ENCODE measurements around the gene LRPPRC. TPM values are rescaled to one million over a fixed set of nuclear protein-coding genes. Genes with fewer than 3 reads are reported as not detected.

The LRPPRC gene
- total and polyA plus RNA-seq, 9 of the 15 experiments (the other 6 are each of a cell fraction or from before 2014, with no cell fraction given) = 41.5 to 214 (median 138) TPM

DNA sequence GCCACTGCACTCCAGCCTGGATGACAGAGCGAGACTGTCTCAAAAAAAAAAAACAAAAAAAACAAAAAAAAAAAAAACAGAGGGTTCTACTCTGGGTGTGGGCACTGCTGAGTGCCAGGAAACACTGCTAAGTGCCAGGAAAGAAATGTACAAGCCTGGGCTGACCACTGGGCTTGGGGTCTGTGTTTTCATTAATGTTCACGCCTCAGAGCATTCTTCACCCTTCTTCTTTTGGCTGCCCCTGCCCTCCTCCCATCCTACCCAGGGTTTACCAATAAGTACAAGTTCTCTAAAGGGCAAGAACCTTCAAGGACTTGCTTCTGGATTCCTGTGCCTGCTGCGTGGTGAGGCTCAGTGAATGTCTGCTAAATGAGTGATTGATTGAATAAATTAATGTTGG lies 49.3 kb upstream of the LRPPRC start (continued):
- no peak for TF ChIP-seq DDX20 (tag; IDR thresholded peaks at IDR 0.05; ENCODE audit: low read depth)

DNA sequence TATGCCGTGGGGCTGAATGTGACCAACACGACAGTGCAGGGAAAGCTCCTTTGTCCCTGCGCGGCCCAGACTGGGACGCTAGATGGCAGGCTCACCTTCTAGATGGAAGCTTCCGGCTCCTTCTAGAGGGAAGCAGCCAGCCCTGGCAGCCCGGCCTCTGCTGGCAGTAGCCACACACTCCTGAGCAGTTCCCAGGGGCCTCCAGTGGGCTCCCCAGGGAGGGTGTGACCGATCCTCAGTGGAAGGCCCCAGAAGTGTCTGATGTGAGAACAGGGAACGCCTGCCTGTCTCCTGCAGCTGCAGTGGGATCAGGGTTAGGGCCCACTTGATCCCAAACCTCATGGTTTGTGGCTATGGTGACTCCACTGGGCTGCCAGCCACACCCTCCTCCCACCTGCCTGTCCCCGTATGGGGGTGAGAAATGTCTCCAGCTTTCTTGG lies 48.5 kb upstream of the LRPPRC start:
- H3K9me1 ChIP-seq (ENCODE audit: control insufficient read depth, insufficient read depth, low read length) = no peaks in the 10 kb centered on the region
- H3K4me3 ChIP-seq = no peak overlapping the region
- H3K36me3 ChIP-seq (ENCODE audit: control insufficient read depth, insufficient read depth, low read length) = no peaks in the 10 kb centered on the region
- no peaks in the 10 kb centered on the region for H3K79me2 ChIP-seq (ENCODE audit: control insufficient read depth, insufficient read depth, low read length)
- no peaks in the 10 kb centered on the region for H3K9me3 ChIP-seq (replicated peaks; ENCODE audit: control insufficient read depth, insufficient read depth, low read depth, low read length)
- ChIA-PET CTCF (ENCODE audit: low intra/inter-chr PET ratio) (interaction anchor here (0.6 to 2.8 kb wide), 7 partner anchors 32 to 911 kb away, joined by 3 to 25 read pairs (median 4); no protein-coding TSS in a partner anchor), POLR2A (interaction anchor here (0.6 to 1.3 kb wide), 5 partner anchors 8 to 504 kb away, joined by 3 to 6 read pairs (median 3); partner anchors contain the start of gene PREPL)
- peaks cover 0 to 3% of the 10 kb centered on the region in 2 experiments; a peak in 1 of 5 replicates for H3K4me1 ChIP-seq (replicated peaks in 1 of 2; ENCODE audit: control insufficient read depth in 2 of 2, insufficient read depth in 2 of 2, low read length in 2 of 2)
- peak overlapping the region in 1 of 2 experiments; percentile 53; a peak in 2 of 4 replicates for H3K9ac ChIP-seq (ENCODE audit: insufficient read depth in 1 of 2, low read depth in 2 of 2, low read length in 2 of 2)
- ATAC-seq (peak; percentile 100), FAIRE-seq (peak; percentile 90), DNase-seq (ENCODE audit: extremely low read depth in 1 of 4, low spot score in 3 of 4) (peak; percentile 69 to 87 (median 76))
- intact Hi-C loops (cut with micrococcal nuclease) (loop anchor here (1.0 to 5.0 kb wide), 7 partner anchors 42 to 910 kb away; no protein-coding TSS in a partner anchor), in situ Hi-C loops (cut with MboI) (loop anchor here (10.0 kb wide), 1 partner anchor 930 kb away; no protein-coding TSS in a partner anchor)
- 3% methylated on average over 10 of the region's 10 CpGs for WGBS (ENCODE audit: insufficient coverage, low coverage, missing lambda C conversion rate)
- peak overlapping the region; percentile 80 for H2AFZ ChIP-seq (ENCODE audit: low read depth, low read length)
- no TSS peak for BruUV-seq (replicated peaks)
- no peak overlapping the region for H3K27ac ChIP-seq (ENCODE audit: extremely low read depth, low read depth, low read length)
- peaks cover 2 to 19% of the 10 kb centered on the region in 2 experiments; a peak in 2 of 5 replicates for H3K27me3 ChIP-seq (ENCODE audit: control insufficient read depth in 2 of 2, insufficient read depth in 2 of 2, low read length in 2 of 2)
- H4K20me1 ChIP-seq (replicated peaks; ENCODE audit: control insufficient read depth, insufficient read depth, low read length) = no peaks in the 10 kb centered on the region
- peak overlapping the region; percentile 34 for H3K4me2 ChIP-seq (ENCODE audit: insufficient read depth, low read length)
- TF ChIP-seq PHF8 (IDR thresholded peaks at IDR 0.05; ENCODE audit: borderline replicate concordance, low read length) (no peak), ZSCAN32 (CRISPR knock-in tag; IDR thresholded peaks at IDR 0.05) (no peak), NRF1 (conservative IDR thresholded peaks at IDR 0.05 in 1 of 2, IDR thresholded peaks at IDR 0.05 in 1 of 2) (peak in 1 of 2 experiments; percentile 28; a peak in 1 of 4 replicates), ZNF140 (CRISPR knock-in tag; IDR thresholded peaks at IDR 0.05) (no peak), ETV5 (CRISPR knock-in tag; IDR thresholded peaks at IDR 0.05; ENCODE audit: low read depth) (peak; percentile 74), MIER1 (IDR thresholded peaks at IDR 0.05; ENCODE audit: low read depth) (no peak), YY1 (IDR thresholded peaks at IDR 0.05; ENCODE audit: borderline replicate concordance in 1 of 3, control insufficient read depth in 1 of 3, extremely low read depth in 1 of 3, insufficient read depth in 3 of 3, insufficient read length in 1 of 3, insufficient replicate concordance in 2 of 3, low read depth in 1 of 3, low read length in 2 of 3) (peak in 2 of 3 experiments; percentile 11 to 33), JUN (IDR thresholded peaks at IDR 0.05; ENCODE audit: borderline replicate concordance, low read depth, low read length) (0 out of 2 replicates have a peak, but pooled peaks have one; percentile 14), JUN (CRISPR knock-in tag; IDR thresholded peaks at IDR 0.05; ENCODE audit: borderline replicate concordance) (no peak), JUND (IDR thresholded peaks at IDR 0.05; ENCODE audit: borderline replicate concordance, low read depth, low read length) (peak; percentile 50), JUND (tag; IDR thresholded peaks at IDR 0.05; ENCODE audit: borderline replicate concordance, low read depth, low read length) (no peak), LCOR (CRISPR knock-in tag; IDR thresholded peaks at IDR 0.05) (0 out of 2 replicates have a peak, but pooled peaks have one; percentile 32), GATAD2A (IDR thresholded peaks at IDR 0.05) (no peak), RAD21 (CRISPR knock-in tag; conservative IDR thresholded peaks at IDR 0.05 in 1 of 2, IDR thresholded peaks at IDR 0.05 in 1 of 2) (peak; percentile 81 to 90), CBX3 (IDR thresholded peaks at IDR 0.05; ENCODE audit: borderline replicate concordance in 1 of 2, low read length in 2 of 2) (0 out of 3 replicates have a peak, but pooled peaks of 1 of the 2 experiments have one; percentile 27)
- TF ChIP-seq, protein P1, sequence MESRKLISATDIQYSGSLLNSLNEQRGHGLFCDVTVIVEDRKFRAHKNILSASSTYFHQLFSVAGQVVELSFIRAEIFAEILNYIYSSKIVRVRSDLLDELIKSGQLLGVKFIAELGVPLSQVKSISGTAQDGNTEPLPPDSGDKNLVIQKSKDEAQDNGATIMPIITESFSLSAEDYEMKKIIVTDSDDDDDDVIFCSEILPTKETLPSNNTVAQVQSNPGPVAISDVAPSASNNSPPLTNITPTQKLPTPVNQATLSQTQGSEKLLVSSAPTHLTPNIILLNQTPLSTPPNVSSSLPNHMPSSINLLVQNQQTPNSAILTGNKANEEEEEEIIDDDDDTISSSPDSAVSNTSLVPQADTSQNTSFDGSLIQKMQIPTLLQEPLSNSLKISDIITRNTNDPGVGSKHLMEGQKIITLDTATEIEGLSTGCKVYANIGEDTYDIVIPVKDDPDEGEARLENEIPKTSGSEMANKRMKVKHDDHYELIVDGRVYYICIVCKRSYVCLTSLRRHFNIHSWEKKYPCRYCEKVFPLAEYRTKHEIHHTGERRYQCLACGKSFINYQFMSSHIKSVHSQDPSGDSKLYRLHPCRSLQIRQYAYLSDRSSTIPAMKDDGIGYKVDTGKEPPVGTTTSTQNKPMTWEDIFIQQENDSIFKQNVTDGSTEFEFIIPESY (CRISPR knock-in tag; IDR thresholded peaks at IDR 0.05) = 0 out of 2 replicates have a peak, but pooled peaks have one; percentile 21

Data from K562 (cell line).